GM23338 (cell line): ENCODE data around the gene DGKG. TPM values are rescaled to one million over a fixed set of nuclear protein-coding genes. Genes with fewer than 3 reads are reported as not detected.

Source experiments
- ATAC-seq: fragments of 200-7000 bp; cut with Tn5 transposase; 3 replicates; pipeline ENCODE4 v1.9.1; 2020
- DNase-seq: peaks from one replicate; pipeline ENCODE4 v3.0.0-alpha.2; 2015; ENCODE audit warnings: low spot score
- H2AFZ ChIP-seq: fragments of 200-600 bp; sonication (generic); 2 replicates; pipeline ENCODE4 v1.8.0; 2016; ENCODE audit warnings: antibody characterized with exemption, mild to moderate bottlenecking, moderate library complexity
- H3F3A ChIP-seq: fragments of 200-600 bp; sonication (generic); replicated peaks from 2 replicates; pipeline ENCODE4 v1.8.0; 2017; ENCODE audit warnings: antibody characterized with exemption, mixed run types, low read depth
- H3K27ac ChIP-seq: fragments of 200-600 bp; sonication (generic); 2 replicates; pipeline ENCODE4 v1.6.1; 2016; ENCODE audit warnings: low read depth
- H3K27me3 ChIP-seq: fragments of 200-600 bp; sonication (generic); 2 replicates; pipeline ENCODE4 v1.8.0; 2016; ENCODE audit warnings: mild to moderate bottlenecking, mixed run types, moderate library complexity; ENCODE audit not compliant: insufficient read depth
- H3K36me3 ChIP-seq: fragments of 200-600 bp; sonication (generic); 2 replicates; pipeline ENCODE4 v1.8.0; 2016; ENCODE audit warnings: mild to moderate bottlenecking; ENCODE audit not compliant: insufficient read depth
- H3K4me1 ChIP-seq: fragments of 200-600 bp; sonication (generic); 2 replicates; pipeline ENCODE4 v1.8.0; 2016; ENCODE audit warnings: mild to moderate bottlenecking, moderate library complexity; ENCODE audit not compliant: insufficient read depth
- H3K4me2 ChIP-seq: fragments of 200-600 bp; sonication (generic); 2 replicates; pipeline ENCODE4 v1.7.1; 2017; ENCODE audit warnings: mixed run types
- H3K4me3 ChIP-seq: fragments of 200-600 bp; sonication (generic); 2 replicates; pipeline ENCODE4 v1.6.1; 2016; ENCODE audit warnings: mixed run types
- H3K79me2 ChIP-seq: fragments of 200-600 bp; sonication (generic); replicated peaks from 2 replicates; pipeline ENCODE4 v1.8.0; 2017; ENCODE audit warnings: mild to moderate bottlenecking; ENCODE audit not compliant: insufficient read depth
- H3K9me2 ChIP-seq: fragments of 200-600 bp; sonication (generic); 2 replicates; pipeline ENCODE4 v1.8.0; 2017; ENCODE audit not compliant: insufficient read depth
- H4K20me1 ChIP-seq: fragments of 200-600 bp; sonication (generic); replicated peaks from 2 replicates; pipeline ENCODE4 v1.8.0; 2017; ENCODE audit warnings: mild to moderate bottlenecking; ENCODE audit not compliant: insufficient read depth
- H3K27ac Mint-ChIP-seq: 2 replicates; pipeline ENCODE4 v1.8.0; 2020; ENCODE audit warnings: inconsistent platforms, mild to moderate bottlenecking, moderate library complexity, mixed read lengths
- H3K27me3 Mint-ChIP-seq: 3 replicates; pipeline ENCODE4 v1.8.0; 2022; ENCODE audit warnings: low read depth, mild to moderate bottlenecking, moderate library complexity, mixed read lengths, inconsistent platforms; ENCODE audit not compliant: insufficient read depth, poor library complexity
- H3K36me3 Mint-ChIP-seq: 3 replicates; pipeline ENCODE4 v1.8.0; 2021; ENCODE audit warnings: low read depth, mild to moderate bottlenecking, inconsistent platforms, moderate library complexity, mixed read lengths
- H3K4me1 Mint-ChIP-seq: 3 replicates; pipeline ENCODE4 v1.8.0; 2020; ENCODE audit warnings: mild to moderate bottlenecking, inconsistent platforms, mixed read lengths
- H3K4me3 Mint-ChIP-seq: 3 replicates; pipeline ENCODE4 v1.8.0; 2021; ENCODE audit warnings: moderate library complexity, mild to moderate bottlenecking, inconsistent platforms, mixed read lengths
- H3K9me3 Mint-ChIP-seq: 3 replicates; pipeline ENCODE4 v1.8.0; 2020; ENCODE audit warnings: moderate library complexity, mild to moderate bottlenecking, inconsistent platforms, mixed read lengths
- EZH2 ChIP-seq: fragments of 200-600 bp; sonication (generic); IDR thresholded peaks from one replicate; pipeline ENCODE4 v1.8.0; 2017; ENCODE audit warnings: antibody characterized with exemption, mild to moderate bottlenecking, low read depth; ENCODE audit not compliant: unreplicated experiment
- EZH2phosphoT487 ChIP-seq: fragments of 200-600 bp; sonication (generic); IDR thresholded peaks from one replicate; pipeline ENCODE4 v1.8.1; 2018; ENCODE audit warnings: antibody characterized with exemption; ENCODE audit not compliant: unreplicated experiment
- NANOG ChIP-seq: IDR thresholded peaks from 2 replicates; pipeline ENCODE4 v1.6.1; 2016; ENCODE audit warnings: antibody characterized with exemption, borderline replicate concordance
- POLR2AphosphoS5 ChIP-seq: IDR thresholded peaks from 2 replicates; pipeline ENCODE4 v1.6.1; 2016; ENCODE audit warnings: antibody characterized with exemption, low read depth
- STAT1 ChIP-seq: IDR thresholded peaks from one replicate; pipeline ENCODE4 v1.6.1; 2016; ENCODE audit warnings: antibody characterized with exemption; ENCODE audit not compliant: unreplicated experiment
- ZNF331 ChIP-seq: fragments of 250-450 bp; sonication (Bioruptor Pico); IDR thresholded peaks from 2 replicates; pipeline ENCODE4 v1.5.0; 2020; ENCODE audit warnings: low read depth, mild to moderate bottlenecking, moderate library complexity
- polyA plus RNA-seq: library from polyadenylated mRNA; unstranded; fragments of >200 nt; fragmentation: Nextera tagmentation; extraction: Ambion mirVana; gene quantifications from 2 replicates; pipeline ENCODE4 v1.2.1, GENCODE V29; 2016
- total RNA-seq: library from RNA; depleted of rRNA; stranded (reverse); fragments of >200 nt; shearing (Covaris generic); gene quantifications from 2 replicates; pipeline ENCODE4 v1.2.3, GENCODE V29; 2014
- TF ChIP-seq, protein P1 (sequence below): IDR thresholded peaks from one replicate; pipeline ENCODE4 v1.6.1; 2018; ENCODE audit warnings: antibody characterized with exemption; ENCODE audit not compliant: unreplicated experiment
- TF ChIP-seq, protein P2 (sequence below), 2 experiments: fragments of 200-600 bp in 1 of 2; sonication (generic) in 1 of 2; conservative IDR thresholded peaks; 2 replicates each; pipeline versions ENCODE4 v1.5.1 to v1.6.1; 2016 to 2017; ENCODE audit warnings: antibody characterized with exemption in 2 of 2, low read depth in 2 of 2, mild to moderate bottlenecking in 2 of 2, moderate library complexity in 1 of 2

The DGKG gene
- total and polyA plus RNA-seq, 2 experiments from 2014 or later, result 0.14 to 0.31 TPM

DNA sequence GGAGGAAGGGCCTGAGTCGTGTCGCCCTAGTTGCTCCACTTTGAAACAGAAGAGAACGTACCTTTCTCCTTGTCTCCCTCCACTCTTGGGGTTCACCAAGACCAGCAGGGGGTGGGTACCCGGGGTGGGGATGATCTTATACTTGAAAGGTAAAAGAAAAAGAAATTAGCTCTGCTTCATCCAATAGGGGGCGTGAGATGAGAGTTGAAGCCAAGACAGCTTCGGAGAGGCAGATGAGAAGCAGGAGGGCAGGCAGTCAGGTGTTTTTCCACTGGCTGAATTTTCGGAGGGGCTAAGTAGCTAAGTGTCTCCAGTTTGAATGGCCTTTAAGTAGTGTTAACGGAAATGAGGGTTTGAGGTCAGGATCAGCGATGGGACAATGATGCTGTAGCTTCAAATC, 100.4 kb downstream of the DGKG start:
- no peaks in the 10 kb centered on the region for H3K36me3 ChIP-seq
- TF ChIP-seq EZH2 (no peak), ZNF331 (CRISPR knock-in tag) (no peak), NANOG (no peak), POLR2AphosphoS5 (no peak), STAT1 (no peak), EZH2phosphoT487 (no peak)
- TF ChIP-seq, protein P1, sequence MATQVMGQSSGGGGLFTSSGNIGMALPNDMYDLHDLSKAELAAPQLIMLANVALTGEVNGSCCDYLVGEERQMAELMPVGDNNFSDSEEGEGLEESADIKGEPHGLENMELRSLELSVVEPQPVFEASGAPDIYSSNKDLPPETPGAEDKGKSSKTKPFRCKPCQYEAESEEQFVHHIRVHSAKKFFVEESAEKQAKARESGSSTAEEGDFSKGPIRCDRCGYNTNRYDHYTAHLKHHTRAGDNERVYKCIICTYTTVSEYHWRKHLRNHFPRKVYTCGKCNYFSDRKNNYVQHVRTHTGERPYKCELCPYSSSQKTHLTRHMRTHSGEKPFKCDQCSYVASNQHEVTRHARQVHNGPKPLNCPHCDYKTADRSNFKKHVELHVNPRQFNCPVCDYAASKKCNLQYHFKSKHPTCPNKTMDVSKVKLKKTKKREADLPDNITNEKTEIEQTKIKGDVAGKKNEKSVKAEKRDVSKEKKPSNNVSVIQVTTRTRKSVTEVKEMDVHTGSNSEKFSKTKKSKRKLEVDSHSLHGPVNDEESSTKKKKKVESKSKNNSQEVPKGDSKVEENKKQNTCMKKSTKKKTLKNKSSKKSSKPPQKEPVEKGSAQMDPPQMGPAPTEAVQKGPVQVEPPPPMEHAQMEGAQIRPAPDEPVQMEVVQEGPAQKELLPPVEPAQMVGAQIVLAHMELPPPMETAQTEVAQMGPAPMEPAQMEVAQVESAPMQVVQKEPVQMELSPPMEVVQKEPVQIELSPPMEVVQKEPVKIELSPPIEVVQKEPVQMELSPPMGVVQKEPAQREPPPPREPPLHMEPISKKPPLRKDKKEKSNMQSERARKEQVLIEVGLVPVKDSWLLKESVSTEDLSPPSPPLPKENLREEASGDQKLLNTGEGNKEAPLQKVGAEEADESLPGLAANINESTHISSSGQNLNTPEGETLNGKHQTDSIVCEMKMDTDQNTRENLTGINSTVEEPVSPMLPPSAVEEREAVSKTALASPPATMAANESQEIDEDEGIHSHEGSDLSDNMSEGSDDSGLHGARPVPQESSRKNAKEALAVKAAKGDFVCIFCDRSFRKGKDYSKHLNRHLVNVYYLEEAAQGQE, result no peak
- TF ChIP-seq, protein P2, sequence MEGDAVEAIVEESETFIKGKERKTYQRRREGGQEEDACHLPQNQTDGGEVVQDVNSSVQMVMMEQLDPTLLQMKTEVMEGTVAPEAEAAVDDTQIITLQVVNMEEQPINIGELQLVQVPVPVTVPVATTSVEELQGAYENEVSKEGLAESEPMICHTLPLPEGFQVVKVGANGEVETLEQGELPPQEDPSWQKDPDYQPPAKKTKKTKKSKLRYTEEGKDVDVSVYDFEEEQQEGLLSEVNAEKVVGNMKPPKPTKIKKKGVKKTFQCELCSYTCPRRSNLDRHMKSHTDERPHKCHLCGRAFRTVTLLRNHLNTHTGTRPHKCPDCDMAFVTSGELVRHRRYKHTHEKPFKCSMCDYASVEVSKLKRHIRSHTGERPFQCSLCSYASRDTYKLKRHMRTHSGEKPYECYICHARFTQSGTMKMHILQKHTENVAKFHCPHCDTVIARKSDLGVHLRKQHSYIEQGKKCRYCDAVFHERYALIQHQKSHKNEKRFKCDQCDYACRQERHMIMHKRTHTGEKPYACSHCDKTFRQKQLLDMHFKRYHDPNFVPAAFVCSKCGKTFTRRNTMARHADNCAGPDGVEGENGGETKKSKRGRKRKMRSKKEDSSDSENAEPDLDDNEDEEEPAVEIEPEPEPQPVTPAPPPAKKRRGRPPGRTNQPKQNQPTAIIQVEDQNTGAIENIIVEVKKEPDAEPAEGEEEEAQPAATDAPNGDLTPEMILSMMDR (conservative IDR thresholded peaks at IDR 0.05; ENCODE audit: low read depth in 2 of 2), result peak; percentile 52 to 73
- peak; percentile 8; the same call in 2 of the 3 replicates for ATAC-seq
- Mint-ChIP-seq H3K4me3 (no peak overlapping the region), H3K9me3 (no peaks in the 10 kb centered on the region), H3K4me1 (peaks cover 21% of the 10 kb centered on the region), H3K36me3 (no peaks in the 10 kb centered on the region), H3K27ac (no peak overlapping the region), H3K27me3 (peaks cover 13% of the 10 kb centered on the region)
- no peak overlapping the region; the same call in 1 of the 2 replicates for H2AFZ ChIP-seq
- peak; percentile 89 for DNase-seq
- H3K27me3 ChIP-seq, result no peaks in the 10 kb centered on the region
- no peaks in the 10 kb centered on the region for H3K79me2 ChIP-seq
- no peaks in the 10 kb centered on the region for H3K9me2 ChIP-seq
- H3K4me3 ChIP-seq, result no peak overlapping the region
- H3K4me2 ChIP-seq, result no peak overlapping the region
- peaks cover 10% of the 10 kb centered on the region for H3K4me1 ChIP-seq
- no peaks in the 10 kb centered on the region for H4K20me1 ChIP-seq
- no peak overlapping the region for H3K27ac ChIP-seq
- no peaks in the 10 kb centered on the region for H3F3A ChIP-seq

DNA sequence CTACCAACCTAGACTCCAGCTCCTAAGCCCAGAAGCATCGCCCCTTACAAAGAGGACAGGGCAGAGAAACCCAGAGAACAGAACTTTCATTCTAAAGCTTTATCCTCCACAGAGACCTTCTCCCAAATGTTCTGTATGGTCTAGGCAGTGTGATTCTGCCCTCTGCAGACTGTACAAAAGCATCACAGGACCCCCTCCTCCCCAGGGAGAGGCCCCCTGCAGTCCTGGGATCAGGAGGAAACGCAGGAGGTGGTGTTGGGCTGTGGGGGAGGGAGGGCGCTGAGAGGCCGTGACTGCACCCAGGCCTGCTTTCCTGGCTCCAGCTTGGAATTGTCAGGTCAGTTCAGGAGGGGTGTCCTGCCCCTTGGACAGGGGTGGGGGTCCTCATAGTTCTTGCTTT, 101.3 kb downstream of the DGKG start:
- Mint-ChIP-seq H3K27me3 (peaks cover 13% of the 10 kb centered on the region), H3K36me3 (no peaks in the 10 kb centered on the region), H3K27ac (no peak overlapping the region), H3K9me3 (no peaks in the 10 kb centered on the region), H3K4me3 (no peak overlapping the region), H3K4me1 (peaks cover 21% of the 10 kb centered on the region)
- Histone ChIP-seq H2AFZ (peak overlapping the region; percentile 11), H3K4me3 (no peak overlapping the region), H3K79me2 (no peaks in the 10 kb centered on the region), H3K27ac (no peak overlapping the region), H3F3A (no peaks in the 10 kb centered on the region), H3K27me3 (no peaks in the 10 kb centered on the region), H3K4me1 (peaks cover 10% of the 10 kb centered on the region), H3K36me3 (no peaks in the 10 kb centered on the region), H3K9me2 (no peaks in the 10 kb centered on the region), H3K4me2 (no peak overlapping the region), H4K20me1 (no peaks in the 10 kb centered on the region)
- ATAC-seq (no peak; the same call in 2 of the 3 replicates), DNase-seq (no peak)
- no peak for TF ChIP-seq EZH2phosphoT487
- TF ChIP-seq NANOG, result no peak
- TF ChIP-seq, protein P2 (conservative IDR thresholded peaks at IDR 0.05; ENCODE audit: low read depth in 2 of 2), result peak in 1 of 2 experiments; percentile 30; a peak in 1 of 4 replicates
